Sigmoid colon (tissue), 4 donors: Measurements from ENCODE around the gene TCIRG1.

ENCODE experiments used
- CTCF ChIP-seq, 4 experiments: fragments of 450-650 bp in 3 of 4; fragments of 200-600 bp in 1 of 4; IDR thresholded peaks; one replicate each; pipeline ENCODE4 v1.5.1; 2016 to 2019; ENCODE audit warnings: antibody characterized with exemption in 4 of 4, mild to moderate bottlenecking in 3 of 4, moderate library complexity in 2 of 4
- EP300 ChIP-seq, 4 donors: sonication (generic); formaldehyde crosslinking; IDR thresholded peaks; one replicate each; pipeline ENCODE4 v1.6.1; 2017; ENCODE audit warnings: antibody characterized with exemption in 4 of 4
- POLR2A ChIP-seq, 2 donors: fragments of 450-650 bp; IDR thresholded peaks; one replicate each; pipeline ENCODE4 v1.6.1; 2016; ENCODE audit warnings: antibody characterized with exemption in 2 of 2, mild to moderate bottlenecking in 2 of 2, moderate library complexity in 2 of 2
- POLR2AphosphoS5 ChIP-seq, 4 donors: sonication (generic); formaldehyde crosslinking; IDR thresholded peaks; one replicate each; pipeline ENCODE4 v1.6.1; 2017; ENCODE audit warnings: antibody characterized with exemption in 4 of 4

- TF ChIP-seq POLR2A (IDR thresholded peaks at IDR 0.05), result no peak
- no peak for TF ChIP-seq CTCF (IDR thresholded peaks at IDR 0.05)
- no peak for TF ChIP-seq POLR2AphosphoS5 (IDR thresholded peaks at IDR 0.05)
- TF ChIP-seq EP300 (IDR thresholded peaks at IDR 0.05), result no peak
Observed at GRCh38 chr11:68065841-68066240, 27.0 kb downstream of the TCIRG1 start.
